ENCODE data around the gene CASZ1.
A peak's percentile ranks its signal among the peaks of the same experiment; 100 is the strongest.

Gene CASZ1

GRCh38 chr1:10759413-10760200 is 36.8 kb downstream of the CASZ1 start:
- TF ChIP-seq CEBPB (IDR thresholded peaks at IDR 0.05) (no peak), FOXM1 (IDR thresholded peaks at IDR 0.05; ENCODE audit: borderline replicate concordance, low read depth) (no peak)

DNA sequence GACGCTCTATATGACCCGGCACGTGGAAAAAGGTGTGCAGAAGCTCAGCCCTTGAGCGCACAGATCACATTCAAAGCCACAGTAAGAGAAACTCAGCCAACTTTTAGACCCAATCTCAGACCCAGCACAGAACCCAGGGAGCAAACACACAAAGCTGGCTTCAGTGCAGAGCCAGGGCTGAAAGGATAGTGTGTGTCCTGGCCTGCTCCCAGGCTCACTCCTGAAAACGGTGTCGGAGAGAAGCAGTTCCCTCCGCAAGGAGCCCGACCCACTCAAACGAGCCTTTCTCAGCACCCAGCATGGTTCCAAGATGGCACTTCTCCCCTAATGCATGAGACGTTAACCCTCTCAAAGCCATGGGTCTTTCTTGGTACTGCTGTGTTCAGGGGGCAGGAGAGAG is 39.6 kb downstream of the CASZ1 start:
- TF ChIP-seq, protein P1, sequence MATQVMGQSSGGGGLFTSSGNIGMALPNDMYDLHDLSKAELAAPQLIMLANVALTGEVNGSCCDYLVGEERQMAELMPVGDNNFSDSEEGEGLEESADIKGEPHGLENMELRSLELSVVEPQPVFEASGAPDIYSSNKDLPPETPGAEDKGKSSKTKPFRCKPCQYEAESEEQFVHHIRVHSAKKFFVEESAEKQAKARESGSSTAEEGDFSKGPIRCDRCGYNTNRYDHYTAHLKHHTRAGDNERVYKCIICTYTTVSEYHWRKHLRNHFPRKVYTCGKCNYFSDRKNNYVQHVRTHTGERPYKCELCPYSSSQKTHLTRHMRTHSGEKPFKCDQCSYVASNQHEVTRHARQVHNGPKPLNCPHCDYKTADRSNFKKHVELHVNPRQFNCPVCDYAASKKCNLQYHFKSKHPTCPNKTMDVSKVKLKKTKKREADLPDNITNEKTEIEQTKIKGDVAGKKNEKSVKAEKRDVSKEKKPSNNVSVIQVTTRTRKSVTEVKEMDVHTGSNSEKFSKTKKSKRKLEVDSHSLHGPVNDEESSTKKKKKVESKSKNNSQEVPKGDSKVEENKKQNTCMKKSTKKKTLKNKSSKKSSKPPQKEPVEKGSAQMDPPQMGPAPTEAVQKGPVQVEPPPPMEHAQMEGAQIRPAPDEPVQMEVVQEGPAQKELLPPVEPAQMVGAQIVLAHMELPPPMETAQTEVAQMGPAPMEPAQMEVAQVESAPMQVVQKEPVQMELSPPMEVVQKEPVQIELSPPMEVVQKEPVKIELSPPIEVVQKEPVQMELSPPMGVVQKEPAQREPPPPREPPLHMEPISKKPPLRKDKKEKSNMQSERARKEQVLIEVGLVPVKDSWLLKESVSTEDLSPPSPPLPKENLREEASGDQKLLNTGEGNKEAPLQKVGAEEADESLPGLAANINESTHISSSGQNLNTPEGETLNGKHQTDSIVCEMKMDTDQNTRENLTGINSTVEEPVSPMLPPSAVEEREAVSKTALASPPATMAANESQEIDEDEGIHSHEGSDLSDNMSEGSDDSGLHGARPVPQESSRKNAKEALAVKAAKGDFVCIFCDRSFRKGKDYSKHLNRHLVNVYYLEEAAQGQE (IDR thresholded peaks at IDR 0.05; ENCODE audit: low read depth), result no peak
- TF ChIP-seq FOXM1 (IDR thresholded peaks at IDR 0.05; ENCODE audit: borderline replicate concordance, low read depth), result no peak
- TF ChIP-seq TAF1 (IDR thresholded peaks at IDR 0.05; ENCODE audit: low read depth), result no peak
- TF ChIP-seq TCF12 (IDR thresholded peaks at IDR 0.05; ENCODE audit: low read depth), result no peak
- TF ChIP-seq, protein P2, sequence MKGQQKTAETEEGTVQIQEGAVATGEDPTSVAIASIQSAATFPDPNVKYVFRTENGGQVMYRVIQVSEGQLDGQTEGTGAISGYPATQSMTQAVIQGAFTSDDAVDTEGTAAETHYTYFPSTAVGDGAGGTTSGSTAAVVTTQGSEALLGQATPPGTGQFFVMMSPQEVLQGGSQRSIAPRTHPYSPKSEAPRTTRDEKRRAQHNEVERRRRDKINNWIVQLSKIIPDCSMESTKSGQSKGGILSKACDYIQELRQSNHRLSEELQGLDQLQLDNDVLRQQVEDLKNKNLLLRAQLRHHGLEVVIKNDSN (IDR thresholded peaks at IDR 0.05), result no peak
- TF ChIP-seq YY1 (IDR thresholded peaks at IDR 0.05; ENCODE audit: low read depth), result no peak
- no peak for TF ChIP-seq ZBTB7A (IDR thresholded peaks at IDR 0.05; ENCODE audit: low read depth)
- TF ChIP-seq NFIC (IDR thresholded peaks at IDR 0.05), result no peak
- no peak for TF ChIP-seq MAX (IDR thresholded peaks at IDR 0.05)
- TF ChIP-seq CREB1 (IDR thresholded peaks at IDR 0.05; ENCODE audit: low read depth), result no peak
- TF ChIP-seq TEAD4 (IDR thresholded peaks at IDR 0.05), result no peak

- TF ChIP-seq EP300 (IDR thresholded peaks at IDR 0.05; ENCODE audit: borderline replicate concordance) (no peak), YY1 (IDR thresholded peaks at IDR 0.05; ENCODE audit: low read depth) (no peak), EGR1 (IDR thresholded peaks at IDR 0.05) (peak; percentile 36; the same call in 1 of the 2 replicates), TAF1 (IDR thresholded peaks at IDR 0.05; ENCODE audit: low read depth) (no peak), TEAD4 (IDR thresholded peaks at IDR 0.05) (no peak), FOXM1 (IDR thresholded peaks at IDR 0.05; ENCODE audit: borderline replicate concordance, low read depth) (no peak)
Observed at GRCh38 chr1:10755970-10756521, 40.4 kb downstream of the CASZ1 start.

GRCh38 chr1:10754568-10755329 is 41.7 kb downstream of the CASZ1 start:
- TF ChIP-seq YY1 (IDR thresholded peaks at IDR 0.05; ENCODE audit: low read depth), result no peak
- TF ChIP-seq NFIC (IDR thresholded peaks at IDR 0.05), result no peak
- no peak for TF ChIP-seq TEAD4 (IDR thresholded peaks at IDR 0.05)
- no peak for TF ChIP-seq FOXM1 (IDR thresholded peaks at IDR 0.05; ENCODE audit: borderline replicate concordance, low read depth)
- TF ChIP-seq RAD21 (IDR thresholded peaks at IDR 0.05; ENCODE audit: low read depth), result no peak
- no peak for TF ChIP-seq TCF12 (IDR thresholded peaks at IDR 0.05; ENCODE audit: low read depth)
- TF ChIP-seq, protein P1 (IDR thresholded peaks at IDR 0.05; ENCODE audit: low read depth), result no peak
- no peak for TF ChIP-seq ZBTB7A (IDR thresholded peaks at IDR 0.05; ENCODE audit: low read depth)
- TF ChIP-seq EP300 (IDR thresholded peaks at IDR 0.05; ENCODE audit: borderline replicate concordance), result no peak
- TF ChIP-seq, protein P2 (IDR thresholded peaks at IDR 0.05), result no peak
- TF ChIP-seq EGR1 (IDR thresholded peaks at IDR 0.05), result no peak
- no peak for TF ChIP-seq TAF1 (IDR thresholded peaks at IDR 0.05; ENCODE audit: low read depth)
- TF ChIP-seq CREB1 (IDR thresholded peaks at IDR 0.05; ENCODE audit: low read depth), result no peak
- no peak for TF ChIP-seq CEBPB (IDR thresholded peaks at IDR 0.05)
- no peak for TF ChIP-seq MAX (IDR thresholded peaks at IDR 0.05)

DNA sequence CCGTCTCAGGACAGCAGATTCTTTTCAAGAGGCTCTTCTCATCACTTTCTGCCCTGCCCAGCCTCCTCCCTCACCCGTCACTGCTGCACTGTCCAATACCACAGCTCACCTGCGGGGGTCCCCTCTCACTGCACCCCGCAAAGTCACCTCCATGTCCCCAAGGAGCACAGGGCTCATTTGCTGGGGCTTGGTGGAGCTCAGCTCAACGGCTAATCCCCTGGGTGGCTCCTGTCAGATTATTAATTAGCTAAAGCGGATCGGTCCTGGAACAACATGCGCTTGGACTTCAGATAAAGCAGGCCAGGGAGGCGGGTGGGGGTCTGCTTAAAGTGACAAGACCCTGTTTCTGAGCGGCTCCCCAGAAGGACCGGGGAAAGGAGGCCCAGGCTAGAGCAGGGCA is 43.1 kb downstream of the CASZ1 start:
- TF ChIP-seq, protein P2 (IDR thresholded peaks at IDR 0.05), result no peak
- no peak for TF ChIP-seq ZBTB7A (IDR thresholded peaks at IDR 0.05; ENCODE audit: low read depth)
- TF ChIP-seq EGR1 (IDR thresholded peaks at IDR 0.05), result no peak
- TF ChIP-seq FOXM1 (IDR thresholded peaks at IDR 0.05; ENCODE audit: borderline replicate concordance, low read depth), result no peak
- TF ChIP-seq CEBPB (IDR thresholded peaks at IDR 0.05), result no peak
- TF ChIP-seq EP300 (IDR thresholded peaks at IDR 0.05; ENCODE audit: borderline replicate concordance), result no peak
- TF ChIP-seq MAX (IDR thresholded peaks at IDR 0.05), result no peak

Measured in Ishikawa (cell line).